Mesenteric fat pad (tissue), 1 donor: ENCODE measurements around the gene LUC7L3. TPM values are rescaled to one million over a fixed set of nuclear protein-coding genes. Genes with fewer than 3 reads are reported as not detected.

ENCODE experiments used
- DNase-seq: peaks from one replicate; pipeline ENCODE4 v3.0.0-alpha.2; 2020; ENCODE audit warnings: low spot score
- total RNA-seq: library from RNA; stranded (reverse); fragmentation: NEBNext Ultra II Directional; extraction: Animal tissue kit (Norgen Biotek cat#: 25700); gene quantifications from one replicate; pipeline ENCODE4 v1.2.1, GENCODE V29; 2021
- donor health status: DM: yes; HTN: yes; CAD: no.

The LUC7L3 gene
- total RNA-seq, 1 donor from 2014 or later, result 78.6 TPM

DNA sequence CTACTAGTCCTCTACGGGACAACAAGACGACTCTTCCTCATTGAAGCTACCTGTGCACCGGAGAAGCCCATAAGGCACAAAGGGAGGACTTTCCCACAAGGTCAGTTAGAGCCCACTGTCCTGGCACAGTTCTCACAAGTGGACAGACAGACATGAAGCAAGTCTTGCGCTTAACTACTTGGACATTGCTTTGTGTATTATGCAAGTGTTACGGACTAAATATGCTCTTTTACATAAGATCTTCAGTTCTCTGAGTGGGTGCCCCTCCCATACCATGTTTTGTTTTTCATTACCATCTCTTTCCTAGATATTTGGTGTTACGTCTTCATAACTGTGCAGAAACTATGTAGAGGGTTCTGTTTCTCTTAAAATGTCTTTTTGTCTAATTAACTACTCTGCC is 29.8 kb downstream of the LUC7L3 start:
- DNase-seq, result no peak

DNA sequence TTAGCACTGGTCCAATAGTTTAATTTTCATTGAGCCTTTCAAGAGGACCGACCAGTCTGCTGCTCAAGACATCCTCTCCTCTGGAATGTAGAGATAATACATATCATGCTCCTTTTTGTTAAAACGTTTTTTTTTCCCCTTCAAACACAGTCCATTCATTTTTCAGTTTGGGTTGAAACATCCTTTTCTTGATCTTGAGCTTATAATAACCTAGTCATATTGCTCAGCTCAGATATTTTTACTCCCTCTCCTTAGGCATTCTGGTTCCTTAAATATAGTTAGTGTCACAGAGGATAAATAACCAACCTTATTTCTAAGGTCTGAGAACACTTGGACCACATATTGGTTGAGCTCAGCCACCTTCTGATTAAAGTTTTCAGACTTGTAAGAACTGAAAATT is 35.1 kb downstream of the LUC7L3 start:
- DNase-seq, result no peak

DNA sequence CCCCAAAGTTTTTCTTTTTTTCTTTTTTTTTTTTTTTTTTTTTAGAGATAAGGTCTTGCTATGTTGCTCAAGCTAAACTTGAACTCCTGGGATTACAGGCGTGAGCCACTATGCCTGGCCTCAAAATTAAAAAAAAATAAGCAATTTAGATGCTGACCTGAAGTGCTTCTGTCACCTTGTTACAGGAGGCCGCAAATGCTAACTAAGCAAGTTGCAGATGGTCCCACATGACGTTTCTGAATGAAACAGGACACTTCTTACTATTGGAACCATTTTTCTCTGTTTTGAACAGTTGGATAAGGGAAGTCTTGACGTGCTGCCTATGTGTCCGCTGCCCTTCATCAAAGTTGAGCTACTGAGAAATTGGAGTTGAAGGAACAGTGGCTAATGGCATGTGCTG is 39.1 kb downstream of the LUC7L3 start:
- no peak for DNase-seq

DNA sequence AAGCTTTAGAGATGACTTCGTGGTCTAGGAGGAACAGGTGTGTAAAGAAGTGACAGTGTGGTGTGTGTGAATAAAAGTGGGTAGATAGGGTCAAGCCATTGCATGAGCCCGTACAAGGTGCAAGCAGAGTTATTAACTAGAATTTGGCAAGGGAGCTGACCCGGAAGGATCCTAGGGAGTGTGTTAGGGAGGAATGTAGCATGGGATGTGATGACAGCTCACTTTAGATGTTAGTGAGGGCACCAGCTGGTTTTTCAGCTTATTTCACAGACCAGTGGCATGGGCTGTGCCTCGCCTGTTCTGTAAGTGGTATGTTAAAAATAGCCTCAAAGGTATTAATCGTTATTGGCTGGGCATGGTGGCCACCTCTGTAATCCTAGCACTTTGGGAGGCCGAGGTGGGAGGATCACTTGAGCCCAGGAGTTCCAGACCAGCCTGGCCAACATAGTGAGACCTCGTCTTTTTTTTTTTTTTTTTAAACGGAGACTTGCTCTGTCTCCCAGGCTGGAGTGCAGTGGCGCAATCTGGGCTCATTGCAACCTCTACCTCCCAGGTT is 39.7 kb downstream of the LUC7L3 start:
- DNase-seq, result peak; percentile 30

DNA sequence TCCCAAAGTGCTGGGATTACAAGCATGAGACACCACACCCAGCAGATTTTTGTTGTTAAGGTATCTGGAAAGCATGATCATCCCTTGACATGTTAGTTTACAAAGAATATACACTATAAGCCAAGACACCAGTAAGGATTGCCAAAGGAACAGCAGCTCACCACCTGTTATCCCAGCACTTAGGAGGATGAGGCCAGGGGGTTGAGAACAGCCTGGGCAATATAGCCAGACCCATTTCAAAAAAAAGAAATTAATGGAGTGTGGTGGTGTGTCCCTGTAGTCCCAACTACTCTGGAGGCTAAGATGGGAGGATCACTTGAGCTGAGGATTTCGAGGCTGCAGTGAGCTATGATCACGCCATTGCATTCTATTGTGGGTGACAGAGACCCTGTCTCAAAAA is 42.8 kb downstream of the LUC7L3 start:
- DNase-seq, result no peak

DNA sequence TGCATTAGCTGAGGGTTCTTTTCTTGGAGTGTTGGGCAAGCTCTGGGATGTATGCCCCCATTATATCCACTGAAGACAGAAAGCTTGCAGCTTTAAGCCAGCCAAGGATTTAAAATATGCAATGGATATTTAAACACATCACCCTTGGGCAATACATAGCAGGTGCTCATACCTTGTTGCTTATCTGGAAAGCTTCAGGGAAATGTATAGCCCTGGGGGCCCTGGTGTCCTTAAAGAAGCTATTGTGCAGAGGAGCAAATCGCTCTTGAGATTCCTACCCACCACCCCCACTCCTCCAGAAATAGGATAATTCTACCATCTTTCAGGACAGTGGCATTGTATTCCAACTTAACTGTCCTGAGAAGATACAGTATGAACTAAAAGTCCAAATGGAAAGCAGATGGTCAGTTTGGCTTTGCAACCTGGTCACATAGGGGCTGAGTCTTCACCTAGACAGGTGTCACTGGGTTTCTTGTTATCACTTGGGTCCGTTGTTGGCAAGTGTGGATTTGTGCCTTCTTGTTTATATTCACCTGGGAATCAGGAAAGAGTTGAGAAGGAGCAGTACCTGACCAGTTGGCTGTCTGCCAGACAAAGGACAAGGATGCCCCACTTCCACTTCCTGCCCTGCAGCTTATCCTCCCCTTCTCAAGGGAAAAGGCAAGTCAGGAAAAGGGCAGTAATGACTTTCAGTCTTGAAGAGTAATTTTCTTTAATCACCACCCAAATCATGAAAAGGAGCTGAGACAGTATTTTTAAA is 44.5 kb downstream of the LUC7L3 start:
- peak; percentile 22 for DNase-seq

DNA sequence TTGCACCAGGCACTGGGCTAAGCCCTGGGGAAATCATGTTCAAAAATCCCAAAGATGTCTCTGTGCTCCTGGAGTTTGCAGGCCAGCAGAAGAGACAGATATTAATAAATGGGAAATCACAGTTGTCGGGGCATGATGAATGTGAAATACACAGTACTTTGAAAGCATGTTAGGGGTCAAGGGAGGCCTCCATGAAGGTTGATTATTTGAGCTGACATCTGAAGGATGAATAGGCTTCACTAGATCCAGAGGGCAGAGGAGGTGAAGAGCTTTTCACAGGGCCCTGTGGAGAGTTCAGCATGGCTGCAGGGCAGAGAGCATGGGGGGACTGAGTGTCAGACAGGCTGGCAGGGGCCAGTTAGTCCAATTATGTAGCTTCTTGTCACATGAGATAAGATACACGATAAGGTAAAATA is 45.3 kb downstream of the LUC7L3 start:
- peak; percentile 22 for DNase-seq

DNA sequence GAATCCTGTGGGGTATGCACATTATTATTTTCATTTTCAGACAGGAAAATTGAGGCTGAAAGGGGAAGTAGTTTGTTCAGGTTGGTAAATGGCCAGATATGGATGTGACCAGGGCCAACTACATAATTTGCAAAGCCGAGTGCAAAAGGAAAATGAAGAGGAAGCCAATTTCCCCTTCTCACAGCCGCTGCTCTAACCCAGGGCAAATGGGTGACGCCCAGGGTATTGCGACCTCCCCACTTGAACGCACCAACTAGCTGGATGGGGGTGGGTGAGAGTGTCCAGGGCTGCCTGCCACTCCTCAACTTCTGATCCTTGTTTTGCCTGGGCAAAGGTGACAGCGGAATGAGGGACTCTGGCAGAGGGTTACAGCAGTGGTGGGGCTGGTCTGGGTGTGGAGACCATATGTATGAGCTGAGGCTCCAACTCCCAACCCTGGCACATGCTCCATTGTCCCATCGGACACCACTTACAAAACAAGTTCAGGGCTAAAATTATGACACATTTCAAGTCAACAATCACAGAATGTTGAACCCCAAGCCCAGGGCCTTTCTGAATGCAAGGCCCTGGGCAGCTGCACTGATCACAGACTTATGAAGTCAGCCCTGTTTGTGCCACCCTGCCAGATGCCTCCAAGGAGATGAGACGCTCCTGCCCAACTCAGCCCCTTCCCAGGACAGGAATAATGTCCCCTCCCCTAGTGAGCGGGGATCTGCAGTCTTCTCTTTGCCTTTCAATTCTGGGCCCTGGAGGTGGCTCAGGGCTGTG is 46.2 kb downstream of the LUC7L3 start:
- peak; percentile 84 for DNase-seq

DNA sequence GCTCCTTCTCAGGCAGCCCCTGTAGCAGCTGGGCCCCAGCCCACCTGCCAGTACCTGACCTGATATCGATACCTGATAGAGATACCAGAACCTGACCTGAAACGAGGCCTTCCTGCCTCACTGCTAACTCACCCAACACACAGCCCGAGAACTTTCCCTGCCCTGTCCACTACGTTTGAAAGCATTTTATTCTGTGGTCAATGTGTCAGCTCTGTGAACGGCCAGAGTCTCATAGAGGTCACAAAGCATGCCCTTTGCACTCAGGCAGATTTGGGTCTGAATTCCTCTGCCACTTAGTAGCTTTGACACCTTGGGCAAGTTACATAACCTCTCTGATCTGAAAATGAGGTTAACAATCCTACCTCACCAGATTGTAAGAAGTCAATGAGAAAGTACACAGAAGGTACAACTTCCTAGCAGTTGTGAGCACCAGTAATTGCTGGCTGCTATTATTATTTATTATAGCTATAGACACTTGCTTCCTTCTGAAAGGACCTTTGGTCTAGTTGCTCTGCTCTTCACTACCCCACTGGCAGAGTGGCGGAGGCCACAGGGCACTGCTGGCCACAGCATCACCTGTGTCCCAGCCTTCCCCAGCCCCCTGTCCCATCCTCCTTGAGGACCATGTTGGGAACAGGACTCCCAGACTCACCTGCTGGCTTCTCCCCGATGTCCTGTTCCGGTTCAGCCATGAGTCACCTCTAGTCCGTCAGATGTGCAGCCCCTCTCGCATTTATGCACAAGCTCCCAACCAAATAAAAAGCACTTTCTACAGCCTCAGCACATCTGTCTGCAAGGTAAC is 47.0 kb downstream of the LUC7L3 start:
- DNase-seq, result peak; percentile 76

DNA sequence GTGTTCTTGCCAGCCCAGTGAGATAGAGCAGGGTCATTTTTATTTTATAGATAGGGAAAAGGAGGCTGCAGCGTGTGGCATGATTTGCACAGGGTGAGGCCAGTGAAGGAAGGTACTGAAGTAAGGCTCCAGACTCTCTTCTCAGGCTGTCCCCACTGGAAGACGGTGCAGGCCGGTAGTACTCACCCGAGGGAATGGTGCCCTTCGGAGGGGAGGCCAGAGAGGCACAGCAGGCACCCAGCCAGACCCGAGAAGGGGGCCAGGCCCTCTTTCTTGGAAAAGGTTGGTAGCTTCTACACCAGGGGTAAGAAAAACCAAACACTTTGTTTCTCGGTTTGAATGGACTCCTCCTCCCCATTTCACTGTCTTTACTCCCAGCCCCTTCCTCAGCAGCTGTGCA is 47.6 kb downstream of the LUC7L3 start:
- peak; percentile 68 for DNase-seq

DNA sequence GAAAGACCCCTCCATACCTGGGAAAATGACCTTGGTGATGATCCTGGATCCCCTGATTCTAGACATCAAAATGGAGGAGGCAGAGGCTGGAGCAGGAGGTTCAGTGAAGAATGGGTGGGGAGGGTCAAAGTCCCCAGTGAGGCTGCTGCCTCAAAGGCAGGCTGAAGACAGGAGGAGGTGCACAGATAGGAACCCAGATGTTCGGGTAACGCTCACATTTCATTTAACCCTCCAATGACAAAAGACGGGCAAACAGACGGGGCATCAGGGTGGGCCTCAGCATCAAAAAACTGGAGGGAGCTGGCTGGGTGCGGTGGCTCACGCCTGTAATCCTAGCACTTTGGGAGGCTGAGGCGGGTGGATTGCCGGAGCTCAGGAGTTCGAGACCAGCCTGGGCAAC is 48.0 kb downstream of the LUC7L3 start, which contains the start of gene ANKRD40CL:
Gene ANKRD40CL, minus strand, starts transcription at position 73 of the 400 bp plus-strand sequence. CDS start 605 bp downstream, outside the sequence.
- DNase-seq, result peak; percentile 59

DNA sequence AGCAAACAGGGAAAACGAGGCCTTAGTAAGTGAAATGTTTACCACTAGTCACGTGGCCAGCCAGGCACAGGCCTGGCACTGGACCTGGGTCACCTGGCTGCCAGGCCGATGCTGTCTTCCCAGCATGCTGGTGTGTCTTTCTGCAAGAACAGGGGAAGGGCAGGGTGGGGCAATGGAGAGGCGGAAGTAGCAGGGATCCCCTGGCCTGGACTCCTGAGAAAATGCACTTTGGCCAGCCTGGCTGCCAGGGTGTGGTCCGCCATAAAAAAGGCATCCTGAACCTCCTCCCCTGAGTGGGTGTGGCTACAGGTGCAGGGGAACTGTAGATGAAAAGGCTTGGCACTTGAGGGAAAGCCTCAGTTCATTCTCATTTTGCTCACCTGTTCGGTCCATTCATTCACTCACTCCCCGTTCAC is 49.0 kb downstream of the LUC7L3 start:
- peak; percentile 89 for DNase-seq

DNA sequence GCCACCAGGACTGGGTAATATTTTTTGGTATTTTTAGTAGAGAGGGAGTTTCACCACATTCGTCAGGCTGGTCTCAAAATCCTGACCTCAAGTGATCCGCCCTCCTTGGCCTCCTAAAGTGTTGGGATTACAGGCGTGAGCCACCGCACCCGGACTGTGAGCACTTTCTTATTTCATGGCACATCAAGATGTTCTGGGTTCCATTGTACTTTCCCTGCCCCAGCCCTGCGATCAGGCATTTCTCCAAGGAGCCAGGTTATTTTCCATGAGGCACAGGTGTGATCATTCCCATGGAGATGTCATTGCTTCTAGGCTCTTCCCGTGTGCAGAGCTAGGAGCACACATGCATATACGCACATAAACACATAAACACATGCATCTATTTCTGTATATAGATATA is 50.5 kb downstream of the LUC7L3 start:
- peak; percentile 60 for DNase-seq

DNA sequence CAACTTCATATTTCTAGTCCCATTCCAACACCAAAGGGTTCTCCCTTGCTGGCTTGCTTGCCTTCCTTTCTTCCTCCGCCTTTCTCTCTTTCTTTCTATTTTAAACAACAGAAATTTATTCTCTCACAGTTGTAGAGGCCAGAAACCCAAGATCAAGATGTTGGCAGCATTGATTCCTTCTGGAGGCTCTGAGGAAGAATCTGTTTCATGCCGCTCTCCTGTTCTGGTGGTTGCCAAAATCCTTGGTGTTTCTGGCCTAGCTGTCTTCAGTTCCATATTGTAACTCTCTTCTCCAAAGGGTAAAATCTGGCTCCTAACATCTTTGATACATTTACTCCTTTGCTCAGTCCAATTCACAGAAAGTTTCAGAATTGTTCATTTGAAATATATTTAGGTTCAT is 50.9 kb downstream of the LUC7L3 start:
- no peak for DNase-seq

DNA sequence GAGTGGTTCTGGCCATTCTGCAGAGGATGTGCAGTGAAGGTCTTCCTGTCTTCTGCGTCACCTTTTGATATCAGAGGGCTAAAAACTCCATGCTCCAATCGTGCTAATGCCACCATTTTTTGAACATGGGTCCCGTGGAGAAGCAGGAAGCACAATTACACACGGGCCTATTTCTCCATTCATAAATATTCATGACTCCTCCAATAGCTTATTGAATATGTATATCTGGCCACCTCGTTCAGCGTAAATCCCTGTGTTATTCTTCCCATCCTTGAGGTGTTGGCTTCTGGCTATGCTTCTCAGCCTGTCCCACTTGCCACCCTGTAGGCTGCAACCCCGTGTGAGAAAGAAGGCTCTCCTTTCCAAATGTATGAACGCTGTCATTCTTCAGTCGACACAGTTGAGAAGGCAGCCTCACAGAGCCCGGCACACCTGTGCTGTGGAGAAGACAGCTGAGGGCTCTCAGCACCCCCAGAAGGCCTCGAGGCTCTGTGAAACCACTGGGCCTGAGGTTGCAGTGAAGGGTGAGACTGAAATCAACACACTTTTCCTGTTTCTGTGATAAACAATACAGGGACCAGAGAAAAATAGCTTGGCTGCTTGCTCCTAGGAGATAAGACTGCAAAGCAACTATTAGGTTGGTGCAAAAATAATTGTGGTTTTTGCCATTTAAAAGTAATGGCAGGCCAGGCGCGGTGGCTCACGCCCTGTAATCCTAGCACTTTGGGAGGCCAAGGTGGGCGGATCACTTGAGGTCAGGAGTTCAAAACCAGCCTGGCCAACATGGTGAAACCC is 52.8 kb downstream of the LUC7L3 start:
- peak; percentile 45 for DNase-seq

DNA sequence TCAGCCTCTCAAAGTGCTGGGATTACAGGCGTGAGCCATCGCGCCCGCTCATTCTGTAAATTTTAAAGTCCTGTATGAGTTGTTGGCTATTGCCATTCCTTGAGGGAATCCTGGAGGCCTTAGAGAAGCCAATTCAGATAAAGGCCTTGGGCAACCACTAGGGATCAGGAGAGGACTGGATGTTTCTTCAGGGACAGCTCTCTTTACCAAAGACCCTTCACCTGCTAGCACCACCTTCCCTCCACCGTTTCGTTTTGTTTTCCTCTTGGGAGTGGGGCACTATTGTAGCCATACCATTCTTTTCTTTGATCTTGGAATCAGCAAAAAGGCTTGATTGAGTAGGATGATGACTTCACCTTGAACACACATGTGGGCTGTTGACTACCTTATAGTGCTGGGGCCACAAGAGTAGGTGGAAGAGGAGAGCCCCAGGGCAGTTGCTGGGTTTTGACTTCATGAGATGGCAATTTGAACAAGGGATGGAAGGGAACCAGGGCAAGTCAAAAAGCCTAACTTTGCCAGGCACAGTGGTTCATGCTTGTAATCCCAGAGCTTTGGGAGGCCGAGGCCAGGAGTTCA is 54.9 kb downstream of the LUC7L3 start:
- DNase-seq, result peak; percentile 49

DNA sequence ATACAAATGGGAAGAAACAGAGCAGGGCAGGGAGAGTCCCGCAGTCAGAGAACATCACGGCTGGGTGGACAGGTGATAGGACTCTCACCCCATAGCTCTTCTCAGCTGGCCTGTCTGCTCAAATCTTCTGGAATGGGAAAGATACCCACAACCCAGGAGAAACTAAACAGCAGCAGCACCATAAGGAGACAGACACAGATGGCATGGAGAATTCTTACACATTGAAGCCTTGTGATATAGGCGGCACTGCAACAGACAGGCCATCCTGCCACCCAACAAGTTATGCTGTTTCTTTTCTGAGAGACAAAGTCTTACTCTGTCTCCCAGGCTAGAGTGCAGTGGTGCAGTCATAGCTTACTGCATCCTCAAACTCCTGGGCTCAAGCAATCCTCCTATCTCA is 56.5 kb downstream of the LUC7L3 start:
- DNase-seq, result no peak

DNA sequence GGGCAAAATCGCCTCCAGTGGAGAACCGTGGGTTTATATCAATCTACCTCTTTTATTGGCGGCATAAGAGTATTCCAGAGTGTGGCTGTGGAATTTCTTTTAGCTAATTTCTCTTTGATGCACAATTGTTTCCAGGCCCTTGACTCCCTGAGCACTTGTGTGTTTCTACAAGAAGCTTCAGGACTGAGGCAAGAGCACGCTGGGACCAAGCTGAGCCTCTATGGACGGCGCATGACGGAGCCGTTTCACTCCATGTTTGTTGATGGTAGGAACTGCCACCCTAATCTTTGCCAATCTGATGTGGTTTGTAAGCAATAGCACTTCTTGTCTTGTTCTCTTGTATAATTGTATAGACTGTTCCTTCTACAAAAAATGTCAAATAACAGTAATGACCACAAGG is 59.1 kb downstream of the LUC7L3 start:
- no peak for DNase-seq

DNA sequence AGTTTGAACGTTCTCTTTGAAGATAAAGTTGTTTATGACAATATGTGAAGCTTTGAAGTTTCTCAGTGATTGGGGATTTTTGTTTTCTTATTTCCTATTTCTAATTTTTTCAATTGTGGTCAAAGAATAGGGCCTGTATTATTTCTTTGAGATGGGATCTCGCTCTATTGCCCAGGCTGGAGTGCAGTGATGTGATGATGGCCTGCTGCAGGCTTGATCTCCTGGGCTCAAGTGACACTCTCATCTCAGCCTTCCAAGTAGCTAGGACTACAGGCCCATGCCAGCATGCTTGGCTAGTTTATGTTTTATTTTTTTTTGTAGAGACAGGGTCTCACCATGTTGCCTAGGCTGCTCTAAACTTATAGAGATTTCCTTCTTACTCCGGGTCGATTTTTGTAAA is 59.6 kb downstream of the LUC7L3 start:
- DNase-seq, result no peak

DNA sequence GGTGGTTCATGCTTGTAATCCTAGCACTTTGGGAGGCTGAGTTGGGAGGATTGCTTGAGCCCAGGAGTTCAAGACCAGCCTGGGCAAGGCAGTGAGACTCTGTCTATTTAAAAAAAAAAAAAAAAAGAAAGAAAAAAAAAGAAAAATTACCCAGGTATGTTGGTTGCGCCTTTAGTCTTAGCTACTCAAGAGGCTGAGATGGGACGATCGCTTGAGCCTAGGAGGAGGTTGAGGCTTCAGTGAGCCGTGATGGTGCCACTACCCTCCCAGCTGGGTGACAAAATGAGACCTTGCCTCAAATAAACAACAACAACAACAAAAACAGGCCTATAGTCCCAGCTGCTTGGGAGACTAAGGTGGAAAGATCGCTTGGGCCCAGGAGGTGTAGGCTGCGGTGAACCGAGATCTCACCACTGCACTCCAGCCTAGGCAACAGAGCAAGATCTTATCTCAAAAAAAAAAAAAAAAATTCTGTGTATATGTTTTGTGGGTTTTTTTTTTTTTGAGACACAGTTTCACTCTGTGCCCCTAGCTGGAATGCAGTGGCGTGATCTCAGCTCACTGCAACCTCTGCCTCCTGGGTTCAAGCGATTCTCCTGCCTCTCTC is 60.4 kb downstream of the LUC7L3 start:
- no peak for DNase-seq
